Stomach (tissue), 4 donors: ENCODE results near the gene DEPP1.

Experiments
- CTCF ChIP-seq, 7 experiments: fragments of 450-650 bp in 4 of 7; fragments of 200-600 bp in 3 of 7; sonication (generic) in 3 of 7; IDR thresholded peaks; one replicate each; pipeline ENCODE4 v1.5.1; 2016 to 2019; ENCODE audit warnings: antibody characterized with exemption in 7 of 7, control low read depth in 2 of 7, mild to moderate bottlenecking in 1 of 7
- EP300 ChIP-seq: sonication (generic); formaldehyde crosslinking; IDR thresholded peaks from one replicate; pipeline ENCODE4 v1.6.1; 2017; ENCODE audit warnings: antibody characterized with exemption
- POLR2A ChIP-seq, 4 donors: fragments of 450-650 bp; IDR thresholded peaks; one replicate each; pipeline ENCODE4 v1.6.1; 2016; ENCODE audit warnings: antibody characterized with exemption in 4 of 4, control low read depth in 2 of 4, mild to moderate bottlenecking in 1 of 4, moderate library complexity in 1 of 4
- POLR2AphosphoS5 ChIP-seq, 3 donors: sonication (generic); formaldehyde crosslinking; IDR thresholded peaks; one replicate each; pipeline ENCODE4 v1.6.1; 2016; ENCODE audit warnings: antibody characterized with exemption in 3 of 3

GRCh38 chr10:44969854-44970253 is 8.8 kb downstream of the DEPP1 start:
- TF ChIP-seq POLR2AphosphoS5 (IDR thresholded peaks at IDR 0.05): peak in 2 of 3 donors; percentile 3 to 20
- TF ChIP-seq POLR2A (IDR thresholded peaks at IDR 0.05): no peak
- TF ChIP-seq CTCF (IDR thresholded peaks at IDR 0.05): no peak
- no peak for TF ChIP-seq EP300
